HG02884 (cell line): ENCODE results near the gene DNPEP.
"Not testable (repeated sequence)": the region's sequence is repeated elsewhere in the genome, so short reads cannot be mapped to it uniquely, and the experiment has no call there.

Experiments used
- ATAC-seq: cut with Tn5 transposase; IDR thresholded peaks from one replicate; pipeline ENCODE4 v1.9.1; 2021; ENCODE audit warnings: mild to moderate bottlenecking, moderate library complexity; ENCODE audit not compliant: unreplicated experiment

The DNPEP gene

DNA sequence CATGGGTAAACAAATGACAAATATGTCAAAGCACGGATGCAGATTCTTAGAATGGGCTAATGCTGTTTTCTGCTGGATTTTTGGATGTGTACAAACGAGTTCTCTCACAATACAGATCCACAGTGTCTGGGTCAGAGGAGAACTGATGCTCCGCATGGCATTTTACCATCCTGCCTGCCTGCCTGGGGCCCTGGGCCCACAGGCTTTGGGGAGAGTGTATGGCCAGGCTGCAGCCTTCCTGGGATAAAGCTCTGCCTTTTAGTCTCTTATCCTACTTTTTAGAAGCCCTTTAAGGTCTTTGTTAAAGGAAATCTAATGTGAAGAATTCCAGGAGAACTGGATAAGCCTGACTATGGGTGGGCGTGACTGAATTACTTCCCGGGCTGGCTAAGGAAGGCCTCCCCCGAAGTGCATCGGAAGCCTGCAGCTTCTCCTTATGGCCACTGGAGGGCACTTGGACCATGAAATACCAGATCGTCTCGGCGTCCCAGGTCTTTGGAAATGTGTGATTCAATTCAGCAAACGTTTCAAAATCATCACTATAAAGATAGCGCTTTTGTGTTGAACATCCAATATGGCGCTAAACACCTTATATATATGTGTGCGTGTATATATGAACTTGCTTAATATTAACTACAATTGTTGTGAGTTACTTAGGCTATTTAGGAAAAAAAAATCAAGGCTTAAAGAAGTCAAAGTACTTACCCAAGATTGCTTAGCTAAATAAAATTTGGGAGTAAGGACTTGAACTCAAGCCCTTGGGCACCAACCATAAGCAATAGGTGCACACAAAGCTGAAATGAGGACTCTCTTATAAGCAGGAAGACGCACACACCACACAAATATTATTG lies 15.2 kb upstream of the DNPEP start:
- ATAC-seq, result peak; percentile 78

- ATAC-seq, result no peak
Observed at GRCh38 chr2:219401606-219402005, 13.9 kb upstream of the DNPEP start.

- ATAC-seq, result no peak
Observed at GRCh38 chr2:219400562-219400961, 12.8 kb upstream of the DNPEP start.

GRCh38 chr2:219399716-219400478 lies 12.2 kb upstream of the DNPEP start:
- no peak for ATAC-seq

DNA sequence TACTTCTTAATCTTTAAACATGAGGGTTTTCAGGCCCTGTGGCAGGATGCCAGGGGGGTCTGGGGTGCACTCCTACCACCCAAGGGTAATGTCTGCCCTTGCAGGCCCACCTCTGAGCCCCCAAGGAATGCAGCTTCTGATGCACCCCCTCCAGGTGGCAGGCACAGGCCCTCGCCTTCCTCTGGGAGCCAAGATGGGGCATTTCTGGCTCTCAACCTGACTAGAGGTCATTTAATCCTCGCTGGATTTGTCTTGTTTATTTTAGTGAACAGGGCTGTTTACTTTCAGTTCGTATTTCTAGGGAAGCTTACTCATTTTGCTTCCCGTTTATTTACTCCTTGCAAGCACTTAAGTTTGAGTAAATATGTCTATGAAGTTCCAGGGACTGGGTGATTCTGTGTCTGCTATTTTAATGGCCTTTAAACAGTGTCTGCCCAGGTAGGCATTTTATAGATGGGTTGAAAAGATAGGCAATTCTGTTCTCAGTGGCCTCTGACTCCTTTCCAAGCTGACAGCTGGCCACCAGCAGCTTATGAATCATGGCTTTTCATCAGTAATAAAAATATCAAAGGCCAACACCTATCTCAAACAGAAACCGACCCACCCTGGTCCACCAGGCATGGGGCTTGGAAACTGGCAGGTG lies 11.1 kb upstream of the DNPEP start:
- no peak for ATAC-seq

- ATAC-seq, result no peak
Observed at GRCh38 chr2:219396863-219397457, 9.2 kb upstream of the DNPEP start.

DNA sequence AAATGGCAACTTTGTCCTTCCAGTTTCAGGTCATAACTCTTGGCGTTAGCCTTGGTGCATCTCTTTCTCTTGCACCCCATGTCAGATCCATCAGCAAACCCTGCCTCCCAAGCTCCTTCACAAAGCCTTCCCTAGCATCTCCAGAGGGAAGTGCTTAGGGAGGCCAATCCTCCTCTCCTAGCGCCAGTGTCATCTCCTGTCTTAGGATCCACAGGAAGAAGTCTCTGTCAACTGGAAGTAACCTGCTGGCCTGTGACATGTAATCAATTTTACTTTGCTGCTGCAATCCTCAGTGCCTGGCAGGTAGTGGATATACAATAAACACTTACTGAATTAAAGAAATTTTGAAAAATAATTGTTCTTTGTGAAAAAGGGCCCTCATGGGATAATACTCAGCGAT lies 7.9 kb upstream of the DNPEP start:
- no peak for ATAC-seq

DNA sequence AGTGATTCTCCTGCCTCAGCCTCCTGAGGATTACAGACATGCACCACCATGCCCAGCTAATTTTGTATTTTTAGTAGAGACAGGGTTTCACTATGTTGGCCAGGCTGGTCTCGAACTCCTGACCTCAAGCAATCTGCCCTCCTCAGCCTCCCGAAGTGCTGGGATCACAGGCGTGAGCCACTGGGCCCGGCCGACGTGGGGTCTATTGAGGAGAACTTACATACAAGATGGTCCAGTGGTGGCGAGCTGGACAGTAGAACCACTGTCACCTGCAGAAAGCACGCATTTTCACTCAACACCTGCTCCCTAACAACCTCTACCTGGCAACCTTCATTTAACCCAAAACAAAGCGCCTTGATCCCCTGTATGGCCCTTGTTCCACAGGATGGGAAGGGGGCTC lies 7.3 kb upstream of the DNPEP start:
- not testable (repeated sequence) for ATAC-seq

DNA sequence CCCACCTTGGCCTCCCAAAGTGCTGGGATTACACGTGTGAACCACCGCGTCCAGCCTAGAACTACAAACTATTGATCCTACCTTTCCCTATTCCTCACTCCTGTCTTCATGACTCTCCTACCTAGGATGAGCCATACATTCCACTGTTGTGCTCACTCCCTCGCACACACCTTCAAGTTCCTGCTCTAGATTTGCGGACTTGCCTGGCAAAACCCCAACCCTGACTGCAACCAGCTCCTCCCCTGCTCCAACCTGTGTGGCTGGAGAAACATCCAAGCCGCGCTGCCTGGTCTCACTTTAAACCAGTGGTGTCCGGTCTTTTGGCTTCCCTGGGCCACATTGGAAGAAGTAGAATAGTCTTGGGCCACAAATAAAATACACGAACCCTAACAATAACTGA lies 5.0 kb upstream of the DNPEP start:
- ATAC-seq, result no peak

GRCh38 chr2:219388907-219389156 lies 1.1 kb upstream of the DNPEP start:
- ATAC-seq, result no peak

DNA sequence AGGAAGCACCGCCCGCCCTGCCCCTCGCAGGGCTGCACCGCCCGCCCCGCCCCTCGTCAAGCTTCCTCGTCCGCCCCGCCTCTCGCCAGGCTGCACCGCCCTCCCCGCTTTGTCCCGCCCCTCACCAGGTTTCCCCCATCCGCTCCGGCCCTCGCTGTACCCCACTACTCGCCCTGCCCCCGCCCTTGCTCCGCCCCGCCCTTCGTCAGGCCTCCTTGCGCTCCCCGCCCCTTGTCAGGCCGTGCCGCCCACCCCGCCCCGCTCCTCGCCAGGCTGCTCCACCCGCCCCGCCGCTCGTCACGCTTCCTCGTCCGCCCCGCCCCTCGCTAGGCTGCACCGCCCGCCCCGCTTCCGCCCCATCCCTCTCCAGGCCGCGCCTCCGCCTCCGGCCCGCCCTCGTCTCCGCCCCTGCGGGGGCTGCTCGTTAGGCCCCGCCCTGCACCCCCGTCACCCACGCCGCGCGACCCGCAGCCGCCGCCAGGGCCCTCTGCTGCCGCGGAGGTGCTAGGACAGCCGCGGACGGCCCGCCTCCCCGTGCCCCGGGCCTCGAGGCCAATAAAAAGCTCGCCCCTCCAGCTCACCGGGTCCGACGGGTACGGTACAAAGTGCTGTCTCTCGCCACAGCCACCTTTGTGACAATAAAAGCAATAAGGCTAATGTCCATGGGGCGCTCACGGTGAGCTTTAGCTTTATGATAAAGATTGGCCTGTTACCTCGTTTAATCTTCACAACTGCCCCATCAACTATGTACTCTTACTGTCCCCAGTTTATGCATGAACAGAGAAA lies 602 bp upstream of the DNPEP start:
- ATAC-seq, result peak; percentile 70

DNA sequence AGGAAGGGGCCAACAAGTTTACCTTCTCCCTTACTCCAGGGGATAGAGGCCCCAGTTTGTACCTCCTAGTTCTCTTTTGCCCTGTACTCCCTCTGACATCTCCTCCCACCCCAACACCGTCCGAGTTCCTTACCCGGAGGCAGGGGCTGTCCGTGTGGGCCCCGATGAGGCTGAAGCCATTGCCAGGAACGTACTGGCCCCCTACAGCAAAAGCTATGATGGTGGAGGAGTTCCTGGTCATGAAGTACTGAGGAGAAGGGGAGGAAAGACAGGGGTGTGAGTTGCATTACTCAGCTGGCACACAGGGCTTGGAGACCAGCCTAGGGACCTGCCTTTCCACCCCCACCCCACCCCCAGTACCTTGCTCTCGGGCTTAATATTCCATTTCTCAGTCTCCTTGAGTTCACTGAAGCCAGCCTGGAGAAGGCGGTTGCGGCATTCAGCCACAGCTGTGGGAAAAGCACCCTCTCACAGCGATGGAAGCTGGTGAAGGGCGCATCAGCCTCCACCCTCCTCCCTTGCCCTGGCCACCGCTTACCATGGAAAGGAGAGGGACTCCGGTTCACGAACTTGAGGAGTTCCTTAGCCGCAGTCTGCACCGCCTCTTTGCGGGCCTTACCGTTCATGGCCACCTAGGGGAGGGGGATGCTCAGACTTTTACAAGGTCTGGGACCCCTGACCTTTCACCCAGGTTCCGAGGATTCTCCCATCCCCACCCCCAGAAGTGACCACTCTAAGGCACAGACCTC lies 1.0 kb downstream of the DNPEP start:
- ATAC-seq, result no peak

- no peak for ATAC-seq
Observed at GRCh38 chr2:219385958-219386520, 1.7 kb downstream of the DNPEP start.

- ATAC-seq, result no peak
Observed at GRCh38 chr2:219384859-219385258, 2.9 kb downstream of the DNPEP start.

GRCh38 chr2:219384083-219384713 lies 3.5 kb downstream of the DNPEP start:
- ATAC-seq, result no peak

DNA sequence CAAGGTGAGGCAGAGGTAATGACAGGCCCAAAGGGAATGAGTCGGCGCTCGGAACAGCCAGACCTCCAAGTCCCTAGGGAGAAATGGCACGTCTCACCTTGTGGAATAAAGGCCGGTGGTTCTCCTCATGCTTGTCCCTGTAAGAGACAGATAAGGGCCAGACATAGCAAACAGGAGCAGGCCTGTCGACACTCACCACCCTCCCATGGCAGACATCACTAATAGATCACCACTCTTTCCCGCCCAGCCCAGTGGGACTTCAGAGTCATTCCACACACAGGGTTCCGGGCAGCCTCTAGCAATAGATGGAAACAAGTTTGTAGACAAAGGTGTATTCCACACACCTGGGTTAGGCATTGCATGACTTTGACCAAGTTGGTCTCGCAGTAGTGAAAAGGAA lies 6.3 kb downstream of the DNPEP start:
- no peak for ATAC-seq

GRCh38 chr2:219380926-219381325 lies 6.8 kb downstream of the DNPEP start:
- ATAC-seq, result no peak

DNA sequence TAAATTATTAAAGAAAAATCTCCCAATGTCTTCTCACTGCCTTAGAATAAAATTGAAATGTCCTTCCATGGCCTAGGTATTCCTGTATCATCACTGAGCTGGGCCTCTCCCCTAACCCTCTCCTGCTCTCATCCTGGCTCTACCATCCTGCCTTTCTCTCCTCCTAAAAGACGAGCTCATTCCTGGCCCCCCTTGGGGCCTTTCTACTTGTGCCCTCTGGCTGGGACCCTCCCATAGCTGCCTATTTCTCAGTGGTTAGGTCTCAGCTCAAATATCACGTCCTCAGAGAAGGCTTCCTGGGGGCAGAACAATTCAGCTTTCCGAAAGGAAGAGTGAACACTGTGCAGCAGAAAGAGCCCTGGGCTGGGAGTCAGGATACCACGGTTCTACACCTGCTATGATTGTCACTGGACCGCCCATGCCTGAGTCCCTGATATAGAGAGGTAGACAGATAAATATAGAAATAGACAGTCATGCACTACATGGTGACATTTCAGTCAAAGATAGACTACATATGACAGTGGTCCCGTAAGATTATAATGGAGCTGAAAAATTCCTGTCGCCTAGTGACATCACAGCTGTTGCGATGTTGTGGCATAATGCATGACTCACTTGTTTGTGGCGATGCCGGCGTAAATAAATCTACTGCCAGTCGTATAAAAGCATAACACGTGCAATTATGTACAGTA lies 9.4 kb downstream of the DNPEP start:
- no peak for ATAC-seq

GRCh38 chr2:219369447-219369861 lies 18.3 kb downstream of the DNPEP start:
- no peak for ATAC-seq
